ENCODE results near the gene ADAM33.

ADAM33 gene
- total RNA-seq: 0 reads per million in 4 donors

- no peak for DNase-seq
These were observed at the start of gene ADAM33 for GRCh38 chr20:3681931-3682781. Gene ADAM33 (minus strand): TSS chr20:3682010. CDS start chr20:3682004, 6 bp downstream.

GRCh38 chr20:3730803-3731672 is 49.2 kb upstream of the ADAM33 start:
- no peak for DNase-seq

- no peak for DNase-seq
These were observed 48.2 kb upstream of the ADAM33 start for GRCh38 chr20:3729811-3730540.

GRCh38 chr20:3729378-3729777 is 47.6 kb upstream of the ADAM33 start:
- DNase-seq: no peak

- no peak for DNase-seq
These were observed 47.1 kb upstream of the ADAM33 start for GRCh38 chr20:3728876-3729275.

GRCh38 chr20:3728354-3728753 is 46.5 kb upstream of the ADAM33 start:
- DNase-seq: no peak

GRCh38 chr20:3727401-3728021 is 45.7 kb upstream of the ADAM33 start:
- no peak for DNase-seq

- DNase-seq: no peak
These were observed 42.5 kb upstream of the ADAM33 start for GRCh38 chr20:3724356-3724755.

GRCh38 chr20:3723284-3723683 is 41.5 kb upstream of the ADAM33 start:
- DNase-seq: no peak

- DNase-seq: no peak
These were observed 40.1 kb upstream of the ADAM33 start for GRCh38 chr20:3721912-3722311.

GRCh38 chr20:3720626-3721025 is 38.8 kb upstream of the ADAM33 start:
- DNase-seq: no peak

GRCh38 chr20:3720068-3720467 is 38.3 kb upstream of the ADAM33 start:
- no peak for DNase-seq

- DNase-seq: no peak
These were observed 37.2 kb upstream of the ADAM33 start for GRCh38 chr20:3719046-3719445.

GRCh38 chr20:3716195-3716834 is 34.5 kb upstream of the ADAM33 start:
- DNase-seq: peak in 2 of 5 donors; percentile 9 to 25

GRCh38 chr20:3714092-3714491 is 32.3 kb upstream of the ADAM33 start:
- no peak for DNase-seq

- no peak for DNase-seq
These were observed 30.6 kb upstream of the ADAM33 start, which contains the start of gene SIGLEC1 for GRCh38 chr20:3712279-3712873. Gene SIGLEC1 (minus strand): TSS chr20:3712600. CDS start chr20:3707128, 5,472 bp downstream.

- DNase-seq: no peak
These were observed 29.7 kb upstream of the ADAM33 start for GRCh38 chr20:3711484-3711941.

GRCh38 chr20:3710703-3711483 is 29.1 kb upstream of the ADAM33 start:
- DNase-seq: peak; percentile 33 to 65 (median 63)

- DNase-seq: no peak
These were observed 28.2 kb upstream of the ADAM33 start for GRCh38 chr20:3710011-3710466.

- DNase-seq: no peak
These were observed 25.7 kb upstream of the ADAM33 start for GRCh38 chr20:3707508-3707899.

Data from T-helper 1 cell (primary cell).